GM21381 (cell line): ENCODE data around the gene COL4A1.

Experiments used
- ATAC-seq: cut with Tn5 transposase; IDR thresholded peaks from one replicate; pipeline ENCODE4 v1.9.1; 2021; ENCODE audit warnings: mild to moderate bottlenecking, moderate library complexity; ENCODE audit not compliant: unreplicated experiment

Gene COL4A1

DNA sequence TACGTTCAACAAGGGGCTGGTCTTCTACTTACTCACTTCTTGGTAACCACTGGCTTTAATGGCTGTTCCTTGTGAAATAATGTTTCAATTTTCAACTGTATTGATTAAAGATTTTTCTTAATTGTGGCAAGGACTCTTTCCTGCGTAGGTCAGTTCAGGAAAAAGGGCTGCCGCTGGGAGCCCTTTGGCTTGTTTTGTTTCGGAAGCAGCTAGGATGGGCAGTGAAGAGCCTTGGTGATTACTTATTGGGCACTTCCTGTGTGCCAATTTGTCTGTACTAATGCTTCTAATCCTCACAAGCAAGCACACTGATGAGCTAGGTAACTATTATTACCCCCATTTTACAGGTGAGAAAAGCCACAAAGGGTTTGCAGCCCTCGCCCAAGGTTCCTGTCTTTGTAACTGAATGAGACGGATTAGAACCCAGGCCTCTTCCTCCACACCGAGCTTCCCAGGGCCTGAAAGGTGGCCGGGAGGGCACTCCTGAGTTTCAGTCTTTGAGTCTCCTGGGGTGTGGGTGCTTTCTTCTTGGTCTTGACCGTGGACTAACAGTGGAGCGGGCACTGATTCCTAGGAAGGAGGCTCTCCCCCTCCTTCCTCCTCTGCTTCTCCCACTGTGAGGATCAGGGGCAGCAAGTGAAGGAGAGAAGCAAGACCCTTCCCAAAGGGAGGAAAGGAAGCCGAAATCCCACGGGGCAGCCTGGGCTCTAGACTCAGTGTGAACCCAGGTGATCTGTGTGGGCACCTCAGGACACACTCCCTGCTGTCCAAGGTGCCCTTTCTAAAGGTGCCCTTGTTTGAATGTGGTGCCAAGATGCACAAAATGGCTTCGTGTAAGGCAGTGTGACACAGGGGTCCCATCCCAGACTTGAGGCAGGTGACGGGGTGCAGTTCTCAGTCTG lies 3.8 kb upstream of the COL4A1 start:
- ATAC-seq = no peak

DNA sequence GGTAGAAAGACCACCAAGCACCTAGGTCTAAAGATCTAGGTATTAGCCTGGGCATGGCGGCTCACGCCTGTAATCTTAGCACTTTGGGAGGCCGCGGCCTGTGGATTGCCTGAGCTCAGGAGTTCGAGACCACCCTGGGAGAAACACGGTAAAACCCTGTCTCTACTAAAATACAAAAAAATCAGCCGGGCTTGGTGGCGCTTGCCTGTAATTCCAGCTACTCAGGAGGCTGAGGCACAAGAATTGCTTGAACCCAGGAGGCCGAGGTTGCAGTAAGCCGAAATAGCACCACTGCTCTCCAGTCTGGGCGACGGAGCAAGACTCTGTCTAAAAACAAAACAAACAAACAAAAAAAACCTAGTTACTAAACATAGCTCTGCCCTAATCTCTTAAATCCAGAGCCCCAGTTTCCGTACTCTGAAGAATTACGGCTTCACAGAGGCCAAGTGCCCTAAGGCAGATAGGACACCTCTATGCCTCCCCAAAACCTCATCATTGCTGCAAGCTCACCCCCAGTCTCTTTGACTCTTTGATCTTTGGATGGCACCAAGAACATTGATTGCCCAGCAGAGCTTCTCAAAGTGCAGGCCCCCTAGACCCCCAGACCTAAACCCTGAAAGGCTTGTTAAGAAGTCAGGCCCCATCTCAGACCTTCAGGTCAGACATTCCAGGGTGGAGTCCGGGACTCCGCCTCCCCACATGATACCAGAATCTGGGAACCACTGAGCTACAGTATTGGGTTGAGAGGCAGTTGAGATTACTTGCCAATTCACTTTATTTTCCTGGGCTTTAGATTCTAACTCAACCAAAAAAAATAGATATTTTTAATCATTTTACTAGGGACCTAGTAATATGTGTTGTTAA lies 2.9 kb upstream of the COL4A1 start:
- ATAC-seq = no peak

DNA sequence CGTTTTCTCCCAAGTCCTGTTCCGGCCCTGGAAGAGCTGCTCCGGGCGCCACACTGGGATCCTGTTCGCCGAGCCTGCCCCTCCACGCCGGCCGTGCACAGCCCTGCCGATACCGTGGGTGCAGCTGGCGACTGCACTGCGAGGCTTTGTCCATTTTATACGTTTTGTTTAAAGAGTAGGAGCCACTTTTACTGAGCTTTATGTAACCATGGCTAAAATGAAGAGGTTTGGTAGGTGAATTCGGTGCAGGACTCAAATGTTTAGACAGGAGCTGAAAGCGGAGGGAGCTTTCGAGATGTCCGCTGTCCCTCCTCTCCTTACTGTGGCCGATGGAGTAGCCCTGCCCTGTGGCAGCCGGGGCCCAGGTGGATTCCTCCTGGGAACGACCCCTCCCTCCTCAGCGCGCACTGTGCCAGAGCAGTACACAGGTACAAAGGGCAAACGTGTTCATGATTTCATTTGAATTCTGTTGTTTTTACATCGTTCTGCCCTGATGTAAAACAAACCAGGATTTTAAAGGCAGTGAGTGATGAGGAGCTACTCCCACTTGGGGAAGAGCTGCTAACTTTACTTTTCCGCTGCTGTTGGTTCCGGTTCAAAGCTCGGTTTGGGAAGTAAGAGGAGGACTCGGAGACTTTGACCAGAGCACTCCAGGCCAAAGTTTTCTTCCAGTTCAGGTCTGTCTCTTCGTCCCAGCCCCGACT lies 1.9 kb upstream of the COL4A1 start:
- no peak for ATAC-seq

DNA sequence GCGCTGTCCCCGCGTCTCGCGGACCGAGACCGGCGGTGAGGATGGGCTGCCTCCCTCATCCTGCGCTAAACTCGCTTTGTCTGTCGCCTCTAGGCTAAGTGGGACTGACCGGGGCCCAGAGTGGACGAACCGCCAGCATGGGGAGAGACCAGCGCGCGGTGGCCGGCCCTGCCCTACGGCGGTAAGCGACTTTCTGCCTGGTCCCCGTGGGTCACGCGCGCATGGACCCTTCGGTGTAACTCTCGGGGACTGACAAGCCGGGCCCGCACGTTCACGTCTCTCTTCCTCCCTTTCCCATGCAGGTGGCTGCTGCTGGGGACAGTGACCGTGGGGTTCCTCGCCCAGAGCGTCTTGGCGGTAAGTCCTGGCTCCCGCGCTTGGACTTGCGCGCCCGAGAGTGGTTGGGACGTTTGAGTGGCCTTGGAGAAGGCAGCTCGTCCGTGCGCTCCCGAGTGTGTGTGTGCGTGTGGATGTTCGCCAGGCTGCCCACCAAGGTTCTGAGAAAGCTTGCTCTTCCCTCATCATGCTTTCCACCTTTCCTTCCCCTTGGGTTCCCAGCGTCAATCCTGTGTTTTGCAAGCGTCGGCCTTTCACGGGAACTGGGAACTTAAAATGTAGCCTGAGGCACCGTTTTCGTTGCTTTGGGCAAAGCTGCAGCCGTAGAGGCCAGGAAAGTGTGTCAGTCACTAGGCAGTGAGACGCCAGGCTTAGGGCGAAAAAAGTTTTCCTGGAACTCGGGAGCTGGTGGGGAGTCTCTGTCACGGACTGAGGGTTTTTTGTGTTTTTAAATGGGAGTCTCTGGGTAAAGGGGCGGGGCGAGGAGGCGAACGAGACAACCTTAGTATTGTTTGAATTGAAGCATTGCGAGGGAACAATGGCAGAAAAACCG lies 1.1 kb upstream of the COL4A1 start:
- no peak for ATAC-seq

DNA sequence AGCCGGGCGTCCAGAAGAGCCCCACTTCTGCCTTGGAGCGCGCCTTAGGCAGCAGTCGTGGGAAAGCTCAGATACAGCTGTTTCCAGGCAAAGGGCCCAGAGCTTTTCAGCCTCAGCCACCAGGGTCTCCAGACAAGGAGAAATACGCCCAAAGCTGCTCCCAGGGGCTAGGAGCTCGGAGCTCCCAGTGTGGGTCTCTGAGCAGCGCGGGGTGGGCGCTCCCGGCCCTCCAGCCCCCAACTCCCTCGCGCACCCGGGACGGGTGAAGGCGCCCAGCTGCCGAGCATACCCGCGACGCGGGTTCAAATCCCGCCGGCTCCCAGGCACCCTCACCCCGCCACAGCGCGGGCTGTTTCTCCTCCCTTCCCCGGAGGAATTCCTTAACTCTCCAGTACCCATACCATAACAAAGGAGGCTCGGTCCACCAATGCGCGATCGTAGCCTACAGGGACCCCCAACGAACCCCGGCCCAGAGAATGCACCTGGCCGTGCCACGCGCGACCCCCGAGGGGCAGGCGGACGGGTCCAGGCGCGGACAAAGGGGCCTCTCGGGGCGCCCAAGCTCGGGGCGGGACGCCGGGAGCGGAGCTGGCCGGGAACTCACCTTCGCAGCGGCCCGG lies 507 bp downstream of the COL4A1 start:
- no peak for ATAC-seq

DNA sequence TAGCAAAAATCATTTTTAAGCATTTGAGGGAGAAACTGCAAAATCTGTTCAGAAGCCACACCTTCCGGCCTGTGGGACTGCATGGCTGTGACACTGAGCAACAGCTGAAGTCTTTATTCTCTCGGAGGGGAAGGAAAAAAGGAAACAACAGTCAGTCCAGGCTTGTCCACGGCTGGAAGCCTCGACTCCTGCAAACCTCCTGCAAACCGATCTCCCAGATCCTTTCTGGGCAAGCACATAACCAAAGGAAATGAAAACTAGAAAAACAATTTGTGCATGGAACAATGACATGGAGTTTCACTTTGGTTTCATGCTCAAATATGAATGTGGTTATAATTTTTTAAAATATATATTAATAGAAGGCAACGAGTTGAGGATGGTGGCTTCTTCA lies 1.0 kb downstream of the COL4A1 start:
- no peak for ATAC-seq

DNA sequence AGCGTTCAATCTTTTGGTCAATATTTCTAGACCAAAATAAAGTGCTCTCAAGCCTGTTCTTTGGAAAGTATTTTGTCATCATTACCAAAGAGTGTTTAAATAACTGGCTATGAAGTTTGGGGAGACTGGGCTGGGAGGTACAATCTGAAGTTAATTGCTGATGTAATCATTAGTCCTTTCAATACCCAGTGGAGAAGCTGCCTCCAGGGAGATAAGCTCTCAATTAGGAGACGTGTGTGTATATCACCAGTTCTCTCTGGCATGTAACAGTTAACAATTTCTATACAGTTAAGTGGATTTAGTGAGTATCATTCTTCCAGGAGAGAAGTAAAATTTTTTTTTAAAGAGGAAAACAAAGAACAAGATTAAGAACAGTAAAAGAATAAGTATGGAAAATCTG lies 1.4 kb downstream of the COL4A1 start:
- no peak for ATAC-seq

DNA sequence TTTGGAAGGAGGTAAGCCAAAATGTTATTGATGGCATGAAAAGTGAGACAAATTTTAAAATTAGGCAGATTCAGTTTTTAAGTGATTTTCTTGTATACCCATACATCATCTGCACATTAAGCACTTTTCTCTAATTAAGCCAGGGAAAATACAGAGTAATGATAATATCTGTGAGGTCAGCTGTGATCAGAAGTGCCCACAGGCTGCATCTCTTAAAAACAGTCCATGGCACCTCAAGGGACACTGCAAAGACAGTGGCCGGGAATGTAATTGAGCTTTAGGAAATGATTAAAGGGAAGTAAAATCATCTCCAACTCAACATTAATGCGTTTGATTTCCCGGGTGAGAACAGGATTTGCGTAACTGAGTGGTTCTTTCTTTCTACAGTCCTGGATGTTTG lies 2.0 kb downstream of the COL4A1 start:
- no peak for ATAC-seq

DNA sequence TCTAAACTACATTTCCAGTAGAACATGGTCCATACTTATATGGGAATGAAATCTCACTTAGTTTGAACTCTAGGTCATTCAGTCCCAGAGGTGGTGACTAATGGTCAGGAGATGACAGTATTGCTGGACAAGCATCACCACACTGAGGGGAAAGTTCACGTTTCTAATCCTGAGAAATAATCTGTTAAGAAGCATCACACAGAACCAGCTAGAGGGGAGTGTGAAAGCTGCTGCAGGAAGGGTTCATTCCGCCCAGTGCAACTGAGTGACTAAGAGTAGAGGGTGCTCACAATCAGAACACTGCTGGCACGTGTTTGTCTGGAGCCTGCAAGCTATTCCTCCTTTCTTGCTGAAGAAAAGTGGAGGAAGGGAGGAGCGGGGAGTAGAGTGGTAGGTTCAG lies 2.7 kb downstream of the COL4A1 start:
- no peak for ATAC-seq

DNA sequence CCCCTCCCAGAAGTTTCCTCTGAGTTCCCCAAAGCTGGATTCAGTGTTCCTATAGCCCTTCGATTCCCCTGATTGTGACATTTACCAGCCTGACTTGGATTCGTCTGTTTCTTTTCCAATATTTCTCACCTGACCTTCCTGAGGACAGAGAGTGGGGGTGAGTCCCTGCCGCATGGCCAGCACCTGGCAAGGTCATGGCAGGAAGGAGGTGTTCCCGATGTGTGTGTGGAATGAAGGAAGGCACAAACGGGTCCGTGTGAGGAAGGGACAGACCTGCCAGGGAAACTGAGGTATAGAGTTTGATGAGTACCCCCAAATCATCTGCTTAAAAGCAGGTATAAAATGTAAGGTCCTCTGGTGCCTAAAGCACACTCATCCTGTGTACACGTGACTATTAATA lies 3.3 kb downstream of the COL4A1 start:
- no peak for ATAC-seq

DNA sequence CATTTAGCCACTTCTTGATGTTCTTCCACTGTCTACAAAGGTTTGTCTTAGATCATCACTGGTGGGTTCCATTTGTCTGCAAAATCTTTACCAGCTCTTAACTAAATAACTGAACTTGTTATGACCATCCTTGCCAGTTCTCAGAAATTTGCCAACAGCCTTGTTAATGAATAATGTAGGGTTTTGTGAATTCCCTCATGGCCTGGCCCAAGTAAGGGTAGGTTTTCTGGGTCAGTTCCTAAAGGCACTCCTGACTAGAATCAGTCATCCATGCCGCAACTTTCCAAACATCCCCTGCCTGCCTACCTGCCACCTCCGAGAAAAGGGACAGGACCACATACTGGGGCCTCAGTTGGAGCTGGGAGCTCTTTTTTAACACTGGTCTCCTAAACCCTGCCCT lies 4.0 kb downstream of the COL4A1 start:
- no peak for ATAC-seq

DNA sequence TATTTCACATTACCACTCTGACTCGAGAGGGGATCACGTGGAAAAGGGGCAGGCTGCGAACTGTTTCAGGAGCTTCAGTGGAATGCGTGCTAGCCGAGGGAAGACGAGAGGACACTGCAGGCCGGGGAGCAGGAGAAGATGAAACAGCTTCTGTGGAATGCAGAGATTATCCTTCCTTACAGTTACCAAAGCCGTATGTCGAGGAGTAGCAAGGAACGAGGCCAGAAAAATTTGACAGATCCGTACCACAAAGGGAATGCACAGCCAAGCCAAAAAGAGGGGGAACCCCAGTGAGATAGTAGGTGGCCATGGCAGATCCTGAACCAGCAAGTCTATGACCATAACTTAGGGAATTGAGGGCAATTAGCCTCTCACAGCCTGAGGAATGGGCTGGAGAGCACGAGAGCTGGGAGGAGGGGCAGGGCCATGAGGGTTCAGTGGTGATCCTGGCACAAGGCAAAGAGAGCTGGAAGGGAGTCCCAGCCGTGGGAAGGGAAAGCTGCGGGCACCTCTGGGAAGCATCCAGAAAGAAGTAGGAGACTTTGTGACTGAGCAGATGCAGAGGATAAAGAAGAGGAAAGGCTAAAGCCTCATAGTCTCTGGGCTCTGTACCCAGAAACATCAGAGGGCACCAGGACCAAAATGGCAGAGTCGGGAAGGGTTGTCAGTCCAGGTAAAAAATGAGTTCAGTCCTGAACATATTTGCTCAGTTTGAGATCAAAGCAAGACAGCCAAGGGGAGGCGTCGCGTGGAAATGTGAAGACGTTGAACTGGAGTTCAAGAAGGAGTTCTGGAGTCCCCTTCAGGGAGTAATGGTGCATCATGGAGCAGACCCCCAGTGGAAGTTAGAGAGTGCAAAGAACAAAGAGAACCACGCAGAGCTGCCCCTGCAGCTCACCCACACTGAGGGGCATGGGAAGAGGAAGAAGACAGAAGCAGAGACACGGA lies 5.1 kb downstream of the COL4A1 start:
- ATAC-seq = no peak

DNA sequence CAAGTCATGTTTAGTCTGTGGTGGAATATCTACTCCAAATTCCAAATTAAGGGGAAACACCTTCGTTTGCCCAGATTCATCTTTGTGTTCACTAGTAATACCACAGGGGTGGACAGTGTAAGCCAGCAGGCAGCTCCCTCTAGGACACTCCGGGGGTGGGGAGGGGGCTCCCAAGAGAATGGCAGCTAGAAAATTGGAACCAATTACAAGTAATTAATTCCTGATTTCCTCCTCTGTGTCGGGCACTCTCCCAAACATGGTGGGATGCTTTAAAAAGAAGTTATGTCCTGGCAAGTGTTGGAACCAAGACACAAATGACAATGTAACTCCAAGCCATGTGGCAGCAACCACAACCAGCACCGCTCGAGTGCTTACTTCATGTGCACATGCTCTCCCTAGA lies 5.9 kb downstream of the COL4A1 start:
- ATAC-seq = no peak

DNA sequence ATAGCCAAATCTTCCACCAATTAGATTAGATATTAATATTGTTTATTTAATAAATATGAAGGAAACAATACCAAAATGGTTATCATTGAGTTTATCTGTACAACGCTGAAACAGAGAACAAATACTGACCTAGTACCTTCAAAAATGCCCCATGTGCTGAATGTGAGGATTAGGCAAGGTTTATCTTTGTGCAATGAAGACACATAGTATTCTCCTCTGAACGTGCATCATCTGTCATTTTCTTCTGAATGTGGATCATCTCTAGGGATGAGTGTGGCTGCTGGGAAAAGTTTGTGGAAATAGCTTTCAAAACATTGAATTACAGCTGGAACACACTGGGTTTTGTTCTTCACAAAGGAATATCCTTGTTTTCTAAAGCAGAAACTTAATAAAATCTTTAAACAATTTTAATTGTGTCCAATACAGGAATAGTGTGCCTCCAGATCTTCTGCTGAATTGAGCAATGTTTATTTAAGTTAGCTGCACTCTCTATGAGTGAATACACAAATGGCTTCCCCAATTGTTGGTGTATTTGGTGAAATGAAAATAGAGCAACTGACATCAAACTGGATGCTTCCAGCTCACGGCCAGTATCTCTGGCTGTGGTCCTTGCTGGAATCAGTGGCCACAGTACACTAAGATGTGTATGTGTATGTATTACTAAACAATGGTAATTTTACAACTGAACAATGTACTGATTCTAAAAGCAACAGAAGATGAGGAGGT lies 6.7 kb downstream of the COL4A1 start:
- no peak for ATAC-seq

DNA sequence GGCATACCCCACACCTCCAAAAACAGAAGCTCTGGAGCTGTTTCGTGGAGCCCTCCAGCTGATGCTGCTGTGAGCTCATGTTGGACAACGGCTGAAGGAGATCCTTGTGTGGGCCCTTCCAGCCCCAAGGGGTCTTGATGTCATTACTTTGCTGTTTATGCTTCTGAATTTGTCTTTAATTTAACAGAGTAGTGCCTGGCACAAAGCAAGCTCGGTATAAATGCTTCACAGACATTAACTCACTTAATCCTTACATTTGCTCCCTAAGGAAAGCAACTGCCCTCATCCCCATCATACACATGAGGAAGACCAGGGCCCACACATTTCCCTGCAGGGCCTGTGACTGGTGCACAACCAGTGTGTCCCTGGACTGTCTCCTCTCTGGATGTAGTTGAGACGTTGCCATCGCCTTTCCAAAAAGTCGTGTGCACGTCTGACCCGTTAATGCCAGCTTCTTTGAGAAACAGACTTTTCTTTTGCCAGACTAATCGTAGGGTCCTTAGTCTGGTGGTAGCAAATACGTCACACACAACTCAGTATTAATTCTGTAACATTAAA lies 7.6 kb downstream of the COL4A1 start:
- ATAC-seq = no peak

DNA sequence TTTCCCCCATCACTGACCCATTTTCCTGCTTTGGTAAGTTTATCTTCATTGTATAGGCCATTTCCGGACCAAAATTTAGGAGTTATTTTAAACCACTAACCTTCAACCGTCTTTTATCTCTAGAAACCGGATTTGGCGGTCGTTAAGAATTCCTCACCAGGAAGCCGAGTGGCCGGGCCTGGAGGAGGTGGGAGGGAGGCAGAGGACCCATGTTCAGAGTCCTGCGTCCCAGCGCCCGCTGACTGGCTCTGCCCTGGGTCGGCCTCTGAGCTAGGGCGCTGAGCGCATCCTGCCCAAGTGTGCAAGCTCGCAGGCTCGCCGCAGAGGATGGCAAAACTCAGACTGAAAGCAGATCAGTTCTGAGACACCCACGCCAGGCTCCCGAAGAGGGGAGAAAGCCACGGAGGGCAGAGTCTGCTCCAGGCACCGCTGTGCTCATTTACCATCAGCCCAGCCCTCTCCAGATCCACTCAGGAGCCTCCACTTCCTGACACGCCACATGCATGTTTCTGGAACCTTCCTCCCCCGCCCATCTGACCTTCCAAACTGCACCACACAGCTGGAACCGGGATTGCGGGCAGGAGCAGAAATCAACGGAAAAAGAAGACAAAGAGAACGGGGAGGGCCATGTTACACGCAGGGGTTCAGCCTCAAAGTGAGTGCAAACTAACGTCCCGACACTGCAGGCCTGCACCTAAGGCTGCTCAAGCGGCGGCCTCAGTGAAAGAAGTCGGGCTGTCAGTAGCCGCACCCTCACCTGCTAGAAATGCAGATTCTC lies 8.3 kb downstream of the COL4A1 start:
- no peak for ATAC-seq
